Measurements from ENCODE around the gene FNBP1L.

The FNBP1L gene

DNA sequence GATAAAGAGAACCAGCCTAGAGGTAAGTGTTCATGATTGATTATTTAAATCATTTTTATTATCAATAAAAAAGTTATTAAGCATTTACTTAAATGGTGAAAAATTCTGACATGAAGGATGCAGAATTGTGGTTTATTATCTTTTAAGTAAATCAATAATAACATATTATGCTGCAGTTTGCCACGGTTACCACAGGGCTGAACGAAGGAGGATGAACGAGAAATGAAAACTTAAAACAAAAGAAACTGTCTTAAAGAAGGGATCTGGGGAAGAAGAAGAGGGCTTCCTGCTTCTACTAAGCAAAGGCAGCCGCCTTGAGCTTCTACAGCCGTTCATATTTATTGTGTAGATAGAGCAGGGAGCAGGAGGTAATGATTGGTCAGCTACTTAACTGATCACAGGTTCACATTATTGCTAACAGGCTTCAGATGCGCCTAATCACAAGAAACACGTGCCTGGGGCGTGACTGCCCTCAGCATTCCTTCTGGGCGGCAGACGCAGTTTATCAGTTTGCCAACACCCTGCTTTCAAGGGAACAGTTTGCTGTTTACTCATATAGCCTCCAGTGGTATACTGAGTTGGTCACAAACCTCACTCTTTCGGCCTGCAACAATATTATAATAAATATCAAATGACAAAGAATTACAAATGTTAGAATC lies 5.8 kb upstream of the FNBP1L start:
- TF ChIP-seq, protein P1, sequence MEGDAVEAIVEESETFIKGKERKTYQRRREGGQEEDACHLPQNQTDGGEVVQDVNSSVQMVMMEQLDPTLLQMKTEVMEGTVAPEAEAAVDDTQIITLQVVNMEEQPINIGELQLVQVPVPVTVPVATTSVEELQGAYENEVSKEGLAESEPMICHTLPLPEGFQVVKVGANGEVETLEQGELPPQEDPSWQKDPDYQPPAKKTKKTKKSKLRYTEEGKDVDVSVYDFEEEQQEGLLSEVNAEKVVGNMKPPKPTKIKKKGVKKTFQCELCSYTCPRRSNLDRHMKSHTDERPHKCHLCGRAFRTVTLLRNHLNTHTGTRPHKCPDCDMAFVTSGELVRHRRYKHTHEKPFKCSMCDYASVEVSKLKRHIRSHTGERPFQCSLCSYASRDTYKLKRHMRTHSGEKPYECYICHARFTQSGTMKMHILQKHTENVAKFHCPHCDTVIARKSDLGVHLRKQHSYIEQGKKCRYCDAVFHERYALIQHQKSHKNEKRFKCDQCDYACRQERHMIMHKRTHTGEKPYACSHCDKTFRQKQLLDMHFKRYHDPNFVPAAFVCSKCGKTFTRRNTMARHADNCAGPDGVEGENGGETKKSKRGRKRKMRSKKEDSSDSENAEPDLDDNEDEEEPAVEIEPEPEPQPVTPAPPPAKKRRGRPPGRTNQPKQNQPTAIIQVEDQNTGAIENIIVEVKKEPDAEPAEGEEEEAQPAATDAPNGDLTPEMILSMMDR (IDR thresholded peaks at IDR 0.05; ENCODE audit: low read depth, low read length), result no peak
- H3K4me3 ChIP-seq (ENCODE audit: low read depth, low read length), result no peak overlapping the region

DNA sequence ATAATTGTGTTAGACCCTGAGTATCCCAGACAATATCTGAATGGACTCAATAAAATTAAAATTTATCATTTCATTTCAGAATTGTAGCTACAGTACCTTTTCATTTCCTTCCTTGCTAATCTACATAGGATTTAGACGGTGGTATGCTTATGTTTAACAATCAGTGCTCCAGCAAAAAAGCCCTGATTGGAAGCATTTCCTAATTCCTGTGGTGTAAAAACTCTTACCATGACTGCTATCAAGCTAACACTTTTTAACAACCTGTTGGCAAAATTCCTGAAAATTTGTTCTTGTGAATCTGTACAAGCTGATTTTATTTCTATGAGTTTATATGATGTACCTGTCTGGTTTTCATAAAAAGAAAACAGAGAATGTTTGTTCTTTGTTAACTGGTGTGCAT lies 5.2 kb upstream of the FNBP1L start:
- no peak overlapping the region for H3K4me3 ChIP-seq (ENCODE audit: low read depth, low read length)
- TF ChIP-seq, protein P1 (IDR thresholded peaks at IDR 0.05; ENCODE audit: low read depth, low read length), result no peak

DNA sequence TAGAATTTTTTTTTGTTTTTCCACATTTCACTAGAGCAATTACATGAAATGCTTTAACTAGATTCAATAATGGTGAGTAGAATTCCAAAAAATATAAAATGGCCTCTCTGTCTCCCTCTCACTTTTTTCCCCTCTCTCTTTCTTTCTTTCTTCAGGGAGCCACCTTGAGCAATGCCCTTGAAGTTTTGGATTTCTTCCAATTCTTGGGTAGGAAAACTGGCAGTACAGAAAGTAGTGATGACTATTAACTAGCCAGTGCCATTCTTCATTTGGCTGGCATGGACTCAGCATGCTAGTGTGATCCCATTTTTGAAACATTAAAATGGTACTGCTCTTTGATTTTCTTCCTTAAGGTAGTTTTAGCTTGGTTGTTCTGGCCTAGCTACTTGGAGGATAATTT lies 4.5 kb upstream of the FNBP1L start:
- TF ChIP-seq, protein P1 (IDR thresholded peaks at IDR 0.05; ENCODE audit: low read depth, low read length), result no peak
- no peak overlapping the region for H3K4me3 ChIP-seq (ENCODE audit: low read depth, low read length)

DNA sequence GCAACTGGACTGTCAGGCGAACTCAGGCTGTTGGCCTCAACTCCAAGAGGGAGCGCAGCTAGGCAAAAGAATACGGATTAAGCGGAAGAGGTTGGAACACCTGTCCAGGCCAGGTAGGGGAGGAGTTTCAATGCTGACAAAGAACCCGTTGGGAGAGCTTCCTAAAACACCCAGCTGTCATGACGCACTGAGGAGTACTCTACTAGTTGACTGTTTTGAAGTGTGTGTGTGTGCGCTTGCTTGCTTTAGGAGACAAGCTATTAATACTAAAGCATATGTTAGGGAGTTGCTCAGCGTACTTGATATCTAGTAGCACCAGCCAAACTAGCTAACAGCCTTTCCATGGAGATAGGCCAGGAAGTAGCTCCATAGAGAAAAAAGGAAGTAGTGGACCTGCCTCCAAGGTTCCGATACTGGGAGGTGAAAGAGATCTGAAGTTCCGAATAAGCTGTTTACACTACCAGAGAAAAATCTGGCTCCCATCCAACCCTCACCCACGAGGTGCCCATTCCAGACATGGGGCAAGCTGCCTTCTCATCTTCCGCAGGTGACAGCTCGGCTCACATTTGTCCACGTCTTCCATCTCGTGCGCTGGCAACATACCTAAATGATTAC lies 974 bp upstream of the FNBP1L start:
- TF ChIP-seq, protein P1 (IDR thresholded peaks at IDR 0.05; ENCODE audit: low read depth, low read length), result no peak
- no peak overlapping the region for H3K4me3 ChIP-seq (ENCODE audit: low read depth, low read length)

DNA sequence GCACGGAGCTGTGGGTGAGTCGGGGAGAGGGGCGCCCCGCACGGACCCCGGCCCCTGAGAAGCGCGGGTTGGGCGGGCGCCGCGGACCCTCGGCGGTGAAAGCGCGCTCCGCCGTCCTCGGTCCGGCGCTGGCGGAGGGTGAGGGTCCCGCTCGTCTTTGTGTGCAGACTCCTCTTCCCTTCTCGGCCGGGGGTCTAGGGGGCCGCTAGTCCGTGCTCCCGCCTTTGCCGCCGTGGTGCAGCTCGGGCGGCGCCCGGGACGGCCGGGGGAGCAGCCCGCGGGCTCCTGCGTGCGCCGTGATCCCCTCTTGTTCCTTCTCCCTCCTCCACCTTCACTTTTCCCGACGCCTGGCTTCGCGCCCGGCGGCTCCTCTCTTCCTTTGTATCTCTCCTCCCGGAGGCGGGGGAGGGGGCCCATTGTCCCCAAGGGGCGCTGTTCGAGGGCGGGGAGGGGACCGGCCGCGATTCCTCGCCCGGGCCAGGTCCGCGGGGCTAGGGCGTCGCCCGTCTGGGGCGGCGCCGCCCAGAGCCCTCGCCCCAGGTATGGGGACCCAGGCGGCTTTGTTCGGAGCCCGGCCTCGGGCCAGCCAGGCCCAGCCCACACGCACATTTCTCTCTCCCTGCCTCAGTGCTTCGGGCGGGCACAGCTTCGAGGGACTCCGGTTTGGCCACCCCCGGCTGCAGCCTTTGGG lies 519 bp downstream of the FNBP1L start:
- TF ChIP-seq, protein P1 (IDR thresholded peaks at IDR 0.05; ENCODE audit: low read depth, low read length), result no peak
- H3K4me3 ChIP-seq (ENCODE audit: low read depth, low read length), result peak overlapping the region; percentile 57

DNA sequence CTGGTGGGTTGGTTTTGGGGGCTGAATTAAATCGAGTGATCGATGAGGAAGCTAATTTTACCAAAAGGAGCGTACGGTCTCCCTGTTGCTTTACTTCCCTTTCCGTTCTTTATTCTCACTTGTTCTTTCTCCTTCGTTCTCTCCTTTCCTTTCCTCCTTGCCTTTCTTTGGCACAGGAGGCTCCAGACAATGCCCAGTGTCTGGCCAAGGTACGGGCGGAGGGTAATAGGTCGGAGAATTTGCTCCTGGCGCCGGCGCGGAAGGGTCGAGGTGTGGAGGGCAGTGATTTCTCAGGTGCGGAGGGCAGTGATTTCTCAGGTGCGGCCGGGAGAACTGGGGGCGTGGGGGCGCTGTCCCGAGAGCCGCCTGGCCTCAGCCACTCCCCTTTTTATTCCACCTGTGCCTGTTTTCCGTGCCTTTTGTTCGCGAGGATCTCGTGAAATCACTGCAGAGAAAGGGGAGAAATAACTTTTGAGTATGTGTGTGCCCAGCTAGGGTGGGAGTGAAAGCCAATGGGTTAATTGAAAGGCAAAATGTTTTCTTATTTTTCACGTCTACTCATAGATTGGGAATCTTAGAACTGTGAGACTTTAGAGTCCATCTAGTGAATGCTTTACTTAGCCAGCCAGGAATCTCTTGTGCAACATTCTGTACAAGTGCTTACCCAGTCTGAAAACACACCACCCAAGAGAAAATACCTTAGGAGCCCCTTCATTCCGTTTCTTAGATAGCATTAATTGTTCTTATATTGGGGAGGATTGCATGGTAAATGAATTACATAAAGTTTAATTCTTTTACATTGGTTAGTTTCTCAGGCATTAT lies 1.3 kb downstream of the FNBP1L start:
- peak overlapping the region; percentile 57 for H3K4me3 ChIP-seq (ENCODE audit: low read depth, low read length)
- TF ChIP-seq, protein P1 (IDR thresholded peaks at IDR 0.05; ENCODE audit: low read depth, low read length), result no peak
